HCT116 (cell line): ENCODE results near the gene SEPHS1. TPM values are rescaled to one million over a fixed set of nuclear protein-coding genes. Genes with fewer than 3 reads are reported as not detected.

Experiments used
- ATAC-seq: fragments of 200-7000 bp; cut with Tn5 transposase; 2 replicates; pipeline ENCODE4 v1.9.1; 2020; ENCODE audit warnings: mild to moderate bottlenecking, moderate library complexity
- BruUV-seq: library from RNA; stranded (reverse); fragments of 400-500 nt; replicated peaks from 2 replicates; lab custom pipeline; 2021; lab: Mats Ljungman, UMichigan
- CTCF ChIA-PET: fragments of 300-600 bp; sonication (Branson Sonifier 250); formaldehyde crosslinking; loops from one replicate; lab custom pipeline; 2021; ENCODE audit warnings: antibody characterized with exemption; lab: Charles Lee
- POLR2A ChIA-PET: fragments of 300-600, 350-600 bp; sonication (Branson Sonifier 250); formaldehyde crosslinking; loops from one replicate; lab custom pipeline; 2021; ENCODE audit warnings: antibody characterized with exemption; lab: Charles Lee
- RAD21 ChIA-PET, 2 experiments: fragments of 300-600 bp; sonication (Branson Sonifier 250); formaldehyde crosslinking; loops; one replicate each; lab custom pipeline; 2023; ENCODE audit warnings: low total read pairs in 2 of 2; ENCODE audit not compliant: uncharacterized antibody in 2 of 2, unreplicated experiment in 2 of 2, low non-redundant PET in 1 of 2; lab: Charles Lee
- DNase-seq: peaks from one replicate; pipeline ENCODE4 v3.0.0-alpha.2; 2010; ENCODE audit warnings: low read depth, low spot score
- H2AFZ ChIP-seq: fragments of 200-600 bp; shearing (Covaris generic), sonication (generic); 2 replicates; pipeline ENCODE4 v1.6.1; 2017; ENCODE audit warnings: low read depth, mixed run types, mixed read lengths, antibody characterized with exemption, low read length; ENCODE audit not compliant: poor library complexity, severe bottlenecking
- H3K27ac ChIP-seq: 2 replicates; pipeline ENCODE4 v1.5.1; 2012; ENCODE audit warnings: low read depth, low read length
- H3K27me3 ChIP-seq: fragments of 200-600 bp; sonication (generic); 2 replicates; pipeline ENCODE4 v1.6.1; 2016; ENCODE audit warnings: mixed run types, low read length, mixed read lengths; ENCODE audit not compliant: insufficient read depth
- H3K36me3 ChIP-seq, 2 experiments: fragments of 200-500 bp in 1 of 2; fragments of 200-600 bp in 1 of 2; sonication (Bioruptor generic) in 1 of 2; sonication (generic) in 1 of 2; 2 replicates each; pipeline versions ENCODE4 v1.5.1 to v1.6.1; 2014 to 2016; ENCODE audit warnings: low read length in 2 of 2, inconsistent platforms in 1 of 2, mixed read lengths in 1 of 2, mixed run types in 1 of 2; ENCODE audit not compliant: insufficient read depth in 2 of 2, control insufficient read depth in 1 of 2
- H3K4me1 ChIP-seq, 2 experiments: fragments of 200-600 bp in 1 of 2; sonication (generic) in 1 of 2; 2 replicates each; pipeline versions ENCODE4 v1.5.1 to v1.6.1; 2012 to 2017; ENCODE audit warnings: low read length in 2 of 2, inconsistent platforms in 1 of 2, mild to moderate bottlenecking in 1 of 2, mixed read lengths in 1 of 2, mixed run types in 1 of 2, moderate library complexity in 1 of 2; ENCODE audit not compliant: insufficient read depth in 2 of 2, control insufficient read depth in 1 of 2
- H3K4me2 ChIP-seq: fragments of 200-600 bp; sonication (generic); 2 replicates; pipeline ENCODE4 v1.6.1; 2017; ENCODE audit warnings: mixed run types, low read length, mixed read lengths
- H3K4me3 ChIP-seq, 2 experiments: fragments of 200-600 bp in 1 of 2; sonication (generic) in 1 of 2; replicated peaks in 1 of 2; 2 replicates each; pipeline ENCODE4 v1.5.1; 2011 to 2016; ENCODE audit warnings: low read length in 2 of 2, control low read depth in 1 of 2, low read depth in 1 of 2, mild to moderate bottlenecking in 1 of 2, mixed read lengths in 1 of 2, mixed run types in 1 of 2
- H3K79me2 ChIP-seq: fragments of 200-600 bp; sonication (generic); 2 replicates; pipeline ENCODE4 v1.6.1; 2017; ENCODE audit warnings: mild to moderate bottlenecking, mixed run types, low read length, moderate library complexity, mixed read lengths; ENCODE audit not compliant: insufficient read depth
- H3K9ac ChIP-seq: fragments of 200-600 bp; sonication (generic); 2 replicates; pipeline ENCODE4 v1.6.1; 2016; ENCODE audit warnings: low read length, mixed read lengths
- H3K9me2 ChIP-seq: fragments of 200-600 bp; sonication (generic), shearing (Covaris generic); 2 replicates; pipeline ENCODE4 v1.6.1; 2017; ENCODE audit warnings: mixed run types, mild to moderate bottlenecking, moderate library complexity; ENCODE audit not compliant: insufficient read depth
- H3K9me3 ChIP-seq, 2 experiments: fragments of 200-500 bp in 1 of 2; fragments of 200-600 bp in 1 of 2; sonication (Bioruptor generic) in 1 of 2; sonication (generic) in 1 of 2; 2 replicates each; pipeline ENCODE4 v1.6.1; 2014 to 2017; ENCODE audit warnings: low read length in 2 of 2, mixed read lengths in 2 of 2, inconsistent platforms in 1 of 2, low read depth in 1 of 2, mild to moderate bottlenecking in 1 of 2, mixed run types in 1 of 2, moderate library complexity in 1 of 2; ENCODE audit not compliant: control insufficient read depth in 1 of 2, insufficient read depth in 1 of 2
- H4K20me1 ChIP-seq: fragments of 200-600 bp; sonication (generic), shearing (Covaris generic); 2 replicates; pipeline ENCODE4 v1.6.1; 2017; ENCODE audit warnings: mixed run types, mild to moderate bottlenecking, moderate library complexity; ENCODE audit not compliant: insufficient read depth
- CEBPB ChIP-seq: IDR thresholded peaks from 2 replicates; pipeline ENCODE4 v1.6.1; 2012; ENCODE audit warnings: low read depth
- ELF1 ChIP-seq: IDR thresholded peaks from 2 replicates; pipeline ENCODE4 v1.6.1; 2012; ENCODE audit warnings: low read depth, borderline replicate concordance
- EZH2phosphoT487 ChIP-seq: fragments of 200-600 bp; IDR thresholded peaks from 2 replicates; pipeline ENCODE4 v1.6.1; 2018; ENCODE audit warnings: antibody characterized with exemption, borderline replicate concordance
- JUND ChIP-seq: IDR thresholded peaks from 2 replicates; pipeline ENCODE4 v1.6.1; 2012
- SIN3A ChIP-seq: IDR thresholded peaks from 2 replicates; pipeline ENCODE4 v1.6.1; 2012; ENCODE audit warnings: low read depth
- TCF7L2 ChIP-seq: IDR thresholded peaks from 2 replicates; pipeline ENCODE4 v1.7.0; 2011; ENCODE audit warnings: borderline replicate concordance, inconsistent platforms; ENCODE audit not compliant: insufficient read depth, insufficient read length; ENCODE audit errors: extremely low read depth
- ZNF274 ChIP-seq: fragments of 200-500 bp; sonication (Bioruptor generic); IDR thresholded peaks from 2 replicates; pipeline ENCODE4 v1.6.1; 2014; ENCODE audit warnings: mild to moderate bottlenecking, low read depth, low read length, inconsistent platforms
- intact Hi-C: fragments of 100-400 bp; cut with micrococcal nuclease; formaldehyde crosslinking; loops from 2 replicates; pipeline ENCODE4 v1.10.0; 2022
- total RNA-seq: library from RNA; stranded (reverse); gene quantifications from one replicate; pipeline ENCODE4 v1.2.1, GENCODE V29; 2021; ENCODE audit not compliant: unreplicated experiment
- TF ChIP-seq, protein P1 (sequence below): IDR thresholded peaks from 2 replicates; pipeline ENCODE4 v1.6.1; 2012; ENCODE audit warnings: low read depth
- TF ChIP-seq, protein P2 (sequence below): IDR thresholded peaks from 2 replicates; pipeline ENCODE4 v1.6.1; 2012

SEPHS1 gene
- total RNA-seq, 1 experiment from 2014 or later = 51.7 TPM

DNA sequence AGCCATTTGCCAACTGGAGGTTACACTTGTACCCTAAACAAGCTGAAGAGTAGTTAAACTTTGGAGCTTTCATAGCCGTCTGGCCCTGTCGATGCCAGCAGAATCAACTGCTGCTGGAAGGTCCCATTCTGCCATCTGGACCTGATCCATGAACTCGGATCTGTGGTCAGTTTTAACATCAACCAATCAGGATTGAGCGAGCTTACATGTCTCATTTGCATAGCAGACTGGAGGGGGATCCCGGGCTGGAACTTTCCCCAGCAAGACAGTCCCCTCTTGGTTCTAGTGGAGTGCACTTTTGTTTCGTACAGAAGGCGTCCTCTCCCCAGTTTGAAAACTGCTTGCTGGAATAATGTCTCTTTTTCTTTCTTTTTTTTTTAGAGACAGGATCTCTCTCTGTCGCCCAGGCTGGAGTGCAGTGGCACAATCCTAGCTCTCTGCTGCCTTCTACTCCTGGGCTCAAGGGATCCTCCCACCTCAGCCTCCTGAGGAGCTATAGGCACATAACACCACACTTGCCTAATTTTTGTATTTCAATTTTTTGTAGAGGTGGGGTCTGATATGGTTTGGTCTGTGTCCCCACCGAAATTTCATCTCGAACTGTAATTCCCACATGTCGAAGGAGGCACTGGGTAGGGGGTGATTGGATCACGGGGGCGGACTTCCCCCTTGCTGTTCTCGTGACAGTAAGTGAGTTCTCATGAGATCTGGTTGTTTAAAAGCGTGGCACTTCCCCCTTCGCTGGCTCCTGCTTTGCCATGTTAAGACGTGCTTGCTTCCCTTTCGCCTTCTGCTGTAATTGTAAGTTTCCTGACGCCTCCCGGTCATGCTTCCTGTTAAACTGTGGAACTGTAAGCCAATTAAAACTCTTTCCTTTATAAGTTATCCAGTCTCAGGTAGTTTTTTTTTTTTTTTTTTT lies 42.8 kb upstream of the SEPHS1 start (continued):
- TF ChIP-seq, protein P1, sequence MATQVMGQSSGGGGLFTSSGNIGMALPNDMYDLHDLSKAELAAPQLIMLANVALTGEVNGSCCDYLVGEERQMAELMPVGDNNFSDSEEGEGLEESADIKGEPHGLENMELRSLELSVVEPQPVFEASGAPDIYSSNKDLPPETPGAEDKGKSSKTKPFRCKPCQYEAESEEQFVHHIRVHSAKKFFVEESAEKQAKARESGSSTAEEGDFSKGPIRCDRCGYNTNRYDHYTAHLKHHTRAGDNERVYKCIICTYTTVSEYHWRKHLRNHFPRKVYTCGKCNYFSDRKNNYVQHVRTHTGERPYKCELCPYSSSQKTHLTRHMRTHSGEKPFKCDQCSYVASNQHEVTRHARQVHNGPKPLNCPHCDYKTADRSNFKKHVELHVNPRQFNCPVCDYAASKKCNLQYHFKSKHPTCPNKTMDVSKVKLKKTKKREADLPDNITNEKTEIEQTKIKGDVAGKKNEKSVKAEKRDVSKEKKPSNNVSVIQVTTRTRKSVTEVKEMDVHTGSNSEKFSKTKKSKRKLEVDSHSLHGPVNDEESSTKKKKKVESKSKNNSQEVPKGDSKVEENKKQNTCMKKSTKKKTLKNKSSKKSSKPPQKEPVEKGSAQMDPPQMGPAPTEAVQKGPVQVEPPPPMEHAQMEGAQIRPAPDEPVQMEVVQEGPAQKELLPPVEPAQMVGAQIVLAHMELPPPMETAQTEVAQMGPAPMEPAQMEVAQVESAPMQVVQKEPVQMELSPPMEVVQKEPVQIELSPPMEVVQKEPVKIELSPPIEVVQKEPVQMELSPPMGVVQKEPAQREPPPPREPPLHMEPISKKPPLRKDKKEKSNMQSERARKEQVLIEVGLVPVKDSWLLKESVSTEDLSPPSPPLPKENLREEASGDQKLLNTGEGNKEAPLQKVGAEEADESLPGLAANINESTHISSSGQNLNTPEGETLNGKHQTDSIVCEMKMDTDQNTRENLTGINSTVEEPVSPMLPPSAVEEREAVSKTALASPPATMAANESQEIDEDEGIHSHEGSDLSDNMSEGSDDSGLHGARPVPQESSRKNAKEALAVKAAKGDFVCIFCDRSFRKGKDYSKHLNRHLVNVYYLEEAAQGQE = no peak
- TF ChIP-seq ELF1 (no peak), JUND (no peak)

DNA sequence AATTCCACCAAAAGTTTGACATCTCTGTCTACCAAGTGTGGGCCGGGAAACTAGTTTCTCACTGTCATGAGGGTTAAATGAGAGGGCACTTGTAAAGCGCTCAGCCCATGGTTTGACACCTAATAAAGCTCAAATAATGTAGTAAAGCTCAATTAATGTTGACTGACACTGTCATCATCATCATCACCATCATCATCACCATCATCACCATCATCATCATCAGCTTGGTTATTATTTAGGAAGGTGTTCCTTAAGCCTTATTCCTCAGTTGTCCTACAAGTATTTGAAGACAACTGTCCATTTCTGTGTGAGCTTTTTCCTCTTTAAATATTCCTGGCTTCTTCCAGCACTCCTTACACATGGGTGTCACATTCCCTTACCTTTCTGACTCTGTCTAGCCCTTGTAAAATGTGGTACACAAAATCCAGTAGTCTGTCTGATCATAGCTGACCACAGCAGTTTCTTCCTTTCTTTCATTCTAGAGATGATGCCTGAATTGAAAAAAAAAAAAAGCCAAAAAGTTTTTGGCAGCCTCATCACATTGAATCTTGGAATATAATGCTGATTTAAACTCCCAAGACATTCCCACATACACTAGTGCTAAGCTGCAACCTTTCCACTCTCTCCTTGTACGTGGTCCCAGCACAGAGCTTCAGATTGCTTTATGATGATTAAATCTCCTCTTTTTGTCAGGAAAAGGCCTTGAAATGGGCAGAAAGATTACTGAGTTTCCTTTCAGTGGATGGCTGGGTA lies 40.6 kb upstream of the SEPHS1 start:
- DNase-seq (no peak), ATAC-seq (no peak)
- TF ChIP-seq SIN3A (no peak), TCF7L2 (no peak), ZNF274 (no peak), CEBPB (no peak), EZH2phosphoT487 (no peak)
- TF ChIP-seq, protein P2, sequence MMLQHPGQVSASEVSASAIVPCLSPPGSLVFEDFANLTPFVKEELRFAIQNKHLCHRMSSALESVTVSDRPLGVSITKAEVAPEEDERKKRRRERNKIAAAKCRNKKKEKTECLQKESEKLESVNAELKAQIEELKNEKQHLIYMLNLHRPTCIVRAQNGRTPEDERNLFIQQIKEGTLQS = no peak
- Histone ChIP-seq H3K4me1 (peaks cover 11 to 30% of the 10 kb centered on the region in 2 experiments), H3K79me2 (no peaks in the 10 kb centered on the region), H3K9ac (no peak overlapping the region), H4K20me1 (no peaks in the 10 kb centered on the region), H3K4me3 (no peak overlapping the region), H3K9me3 (no peaks in the 10 kb centered on the region), H3K36me3 (no peaks in the 10 kb centered on the region), H3K4me2 (no peak overlapping the region), H3K27ac (no peak overlapping the region), H3K27me3 (no peaks in the 10 kb centered on the region), H2AFZ (no peak overlapping the region), H3K9me2 (no peaks in the 10 kb centered on the region)
- RAD21 ChIA-PET = no interaction called here
- BruUV-seq = no TSS peak
- POLR2A ChIA-PET = interaction anchor here (0.5 kb wide), 1 partner anchor 153 kb away, joined by 3 read pairs; no protein-coding TSS in a partner anchor
- intact Hi-C loops = no loop called here
- CTCF ChIA-PET = interaction anchor here (0.9 to 2.0 kb wide), 2 partner anchors 16 to 22 kb away, joined by 3 to 5 read pairs; no protein-coding TSS in a partner anchor
